Kidney (tissue), 14 donors: ENCODE measurements around the gene CNTRL. TPM values are rescaled to one million over a fixed set of nuclear protein-coding genes. Genes with fewer than 3 reads are reported as not detected.
"Not testable (repeated sequence)": the region's sequence is repeated elsewhere in the genome, so short reads cannot be mapped to it uniquely, and the experiment has no call there.

Source experiments
- DNase-seq, 5 donors: peaks; one replicate each; pipeline ENCODE4 v3.0.0-alpha.2; 2013 to 2020
- FAIRE-seq: peaks from 2 replicates; lab custom pipeline; 2012; peaks lifted over from hg19 to GRCh38; lab: Jason Lieb, UNC
- H3K27ac ChIP-seq, 2 donors: one replicate each; pipeline ENCODE4 v1.7.0; 2013; ENCODE audit warnings: low read depth in 2 of 2, low read length in 2 of 2, inconsistent platforms in 1 of 2
- H3K27me3 ChIP-seq: one replicate; pipeline ENCODE4 v1.7.1; 2013; ENCODE audit warnings: low read length, inconsistent platforms; ENCODE audit not compliant: control insufficient read depth, insufficient read depth
- H3K36me3 ChIP-seq, 3 donors: one replicate each; pipeline versions ENCODE4 v1.7.0 to v1.7.1; 2013; ENCODE audit warnings: low read length in 3 of 3, control low read depth in 1 of 3, inconsistent platforms in 1 of 3; ENCODE audit not compliant: insufficient read depth in 3 of 3, control insufficient read depth in 2 of 3
- H3K4me1 ChIP-seq, 3 donors: one replicate each; pipeline versions ENCODE4 v1.7.0 to v1.7.1; 2013; ENCODE audit warnings: low read length in 3 of 3, inconsistent platforms in 1 of 3, low read depth in 1 of 3; ENCODE audit not compliant: control insufficient read depth in 2 of 3, insufficient read depth in 2 of 3
- H3K4me3 ChIP-seq, 3 donors: one replicate each; pipeline versions ENCODE4 v1.7.0 to v1.8.1; 2013; ENCODE audit warnings: low read length in 3 of 3, control low read depth in 1 of 3, inconsistent platforms in 1 of 3
- H3K9ac ChIP-seq, 3 donors: one replicate each; pipeline versions ENCODE4 v1.7.0 to v1.7.1; 2013; ENCODE audit warnings: low read length in 3 of 3, control low read depth in 1 of 3, inconsistent platforms in 1 of 3
- H3K9me3 ChIP-seq, 3 donors: one replicate each; pipeline versions ENCODE4 v1.7.0 to v1.7.1; 2013; ENCODE audit warnings: low read length in 3 of 3, control low read depth in 1 of 3, inconsistent platforms in 1 of 3; ENCODE audit not compliant: control insufficient read depth in 2 of 3, insufficient read depth in 1 of 3
- CTCF ChIP-seq: IDR thresholded peaks from 3 replicates; pipeline ENCODE4 v1.5.1; 2012; ENCODE audit warnings: mild to moderate bottlenecking, moderate library complexity, borderline replicate concordance; ENCODE audit not compliant: insufficient read depth; ENCODE audit errors: extremely low read depth
- intact Hi-C: fragments of 100-400 bp; cut with DNase I; formaldehyde crosslinking; loops from one replicate; pipeline ENCODE4 v1.11.1; 2022
- polyA plus RNA-seq: library from polyadenylated mRNA; stranded (reverse); fragments of 350-450 nt; fragmentation: Illumina TruSeq; extraction: RNeasy Lipid Tissue Mini Kit (QIAGEN cat#74804); gene quantifications from one replicate; pipeline ENCODE4 v1.2.3, GENCODE V29; 2014; ENCODE audit warnings: low read depth, low replicate concordance; ENCODE audit not compliant: insufficient read depth
- total RNA-seq: library from RNA; stranded (reverse); fragmentation: NEBNext Ultra II Directional; extraction: Animal tissue kit (Norgen Biotek cat#: 25700); gene quantifications from one replicate; pipeline ENCODE4 v1.2.1, GENCODE V29; 2021
- donor health status: control.
- donor health status: control.
- donor health status: control.
- donor health status: control.
- donor health status: control.
- donor health status: DM: yes; HTN: yes; CAD: no.
- donor health status: Normal renal cell carcinoma (clear cell type).

The CNTRL gene
- total and polyA plus RNA-seq, 2 donors from 2014 or later, result 3.4 to 17.7 TPM

- intact Hi-C loops, result no loop called here
- no peak for FAIRE-seq
- H3K9ac ChIP-seq, result no peak overlapping the region
- H3K36me3 ChIP-seq, result no peaks in the 10 kb centered on the region
- no peak for TF ChIP-seq CTCF
- no peaks in the 10 kb centered on the region for H3K9me3 ChIP-seq
- no peak for DNase-seq
- peaks cover 0 to 4% (median 2%) of the 10 kb centered on the region in 3 donors for H3K4me1 ChIP-seq
- no peaks in the 10 kb centered on the region for H3K27me3 ChIP-seq
- H3K27ac ChIP-seq, result no peak overlapping the region
- H3K4me3 ChIP-seq, result no peak overlapping the region
Observed at GRCh38 chr9:121123816-121124535, 49.2 kb downstream of the CNTRL start.

GRCh38 chr9:121125590-121125989, 50.8 kb downstream of the CNTRL start:
- TF ChIP-seq CTCF, result no peak
- Histone ChIP-seq H3K4me3 (no peak overlapping the region), H3K27ac (no peak overlapping the region), H3K4me1 (peaks cover 0 to 4% (median 2%) of the 10 kb centered on the region in 3 donors), H3K9ac (no peak overlapping the region), H3K9me3 (no peaks in the 10 kb centered on the region), H3K36me3 (no peaks in the 10 kb centered on the region), H3K27me3 (no peaks in the 10 kb centered on the region)
- intact Hi-C loops, result no loop called here
- DNase-seq (no peak), FAIRE-seq (no peak)

GRCh38 chr9:121129384-121129783, 54.6 kb downstream of the CNTRL start:
- H3K9me3 ChIP-seq, DNase-seq, H3K9ac ChIP-seq, intact Hi-C loops, FAIRE-seq, H3K4me3 ChIP-seq, H3K36me3 ChIP-seq, H3K4me1 ChIP-seq, H3K27me3 ChIP-seq, H3K27ac ChIP-seq: not testable (repeated sequence)

GRCh38 chr9:121133104-121133816, 58.5 kb downstream of the CNTRL start:
- no peak for TF ChIP-seq CTCF
- Histone ChIP-seq H3K27ac (no peak overlapping the region), H3K4me1 (no peaks in the 10 kb centered on the region), H3K4me3 (no peak overlapping the region), H3K36me3 (no peaks in the 10 kb centered on the region), H3K9ac (no peak overlapping the region), H3K27me3 (no peaks in the 10 kb centered on the region), H3K9me3 (no peaks in the 10 kb centered on the region)
- intact Hi-C loops, result no loop called here
- DNase-seq (peak in 1 of 5 donors; percentile 79), FAIRE-seq (no peak)
